Heart left ventricle (tissue), 13 donors: ENCODE data around the gene KIF5C.

ENCODE experiments used
- CTCF ChIP-seq, 12 donors: fragments of 200-600 bp; sonication (generic) in 4 of 12; IDR thresholded peaks; one replicate each; pipeline versions ENCODE4 v1.5.0 to v1.8.0; 2018 to 2022; ENCODE audit warnings: antibody characterized with exemption in 12 of 12, mild to moderate bottlenecking in 5 of 12
- POLR2A ChIP-seq, 2 donors: fragments of 450-650 bp; IDR thresholded peaks; one replicate each; pipeline ENCODE4 v1.6.1; 2017; ENCODE audit warnings: antibody characterized with exemption in 2 of 2, mild to moderate bottlenecking in 2 of 2, moderate library complexity in 2 of 2
- donor health status: ischemic (EF 13 %, LVEDD 7.1; RV severe dilation, severe dysfunction).
- donor health status: DM: no; HTN: yes; CAD: no.
- donor health status: DM: no; HTN: no; CAD: no.
- donor health status: ischemic (EF 25% LVEDD 6.9; RV normal size, moderate dysfunction).
- donor health status: ischemic (EF 25% LVEDD 5.7; RV mildly dilated, moderate dysfunction).
- donor health status: ischemic (EF 35%, LVEDD 5.7; RV mildly dilated, moderate dysfunction).
- donor health status: nonischemic (EF 11% LVEDD 7.7; RV severe dilation, severe dysfunction).
- donor health status: DM: yes; HTN: yes; CAD: no.
- donor health status: PGD.
- donor health status: ischemic (EF 29% LVEDD 5.4; RV normal size, mild dysfunction).
- donor health status: nonischemic (EF 23%, LVEDD 6.1; RV moderate dilation, normal function).

GRCh38 chr2:148832637-148833036, 42.4 kb upstream of the KIF5C start:
- TF ChIP-seq CTCF (IDR thresholded peaks at IDR 0.05) = no peak
- no peak for TF ChIP-seq POLR2A (IDR thresholded peaks at IDR 0.05)
